ENCODE data around the gene TAF10.

- TF ChIP-seq, protein P1, sequence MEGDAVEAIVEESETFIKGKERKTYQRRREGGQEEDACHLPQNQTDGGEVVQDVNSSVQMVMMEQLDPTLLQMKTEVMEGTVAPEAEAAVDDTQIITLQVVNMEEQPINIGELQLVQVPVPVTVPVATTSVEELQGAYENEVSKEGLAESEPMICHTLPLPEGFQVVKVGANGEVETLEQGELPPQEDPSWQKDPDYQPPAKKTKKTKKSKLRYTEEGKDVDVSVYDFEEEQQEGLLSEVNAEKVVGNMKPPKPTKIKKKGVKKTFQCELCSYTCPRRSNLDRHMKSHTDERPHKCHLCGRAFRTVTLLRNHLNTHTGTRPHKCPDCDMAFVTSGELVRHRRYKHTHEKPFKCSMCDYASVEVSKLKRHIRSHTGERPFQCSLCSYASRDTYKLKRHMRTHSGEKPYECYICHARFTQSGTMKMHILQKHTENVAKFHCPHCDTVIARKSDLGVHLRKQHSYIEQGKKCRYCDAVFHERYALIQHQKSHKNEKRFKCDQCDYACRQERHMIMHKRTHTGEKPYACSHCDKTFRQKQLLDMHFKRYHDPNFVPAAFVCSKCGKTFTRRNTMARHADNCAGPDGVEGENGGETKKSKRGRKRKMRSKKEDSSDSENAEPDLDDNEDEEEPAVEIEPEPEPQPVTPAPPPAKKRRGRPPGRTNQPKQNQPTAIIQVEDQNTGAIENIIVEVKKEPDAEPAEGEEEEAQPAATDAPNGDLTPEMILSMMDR (IDR thresholded peaks at IDR 0.05): no peak
- no peak for TF ChIP-seq POLR2A (IDR thresholded peaks at IDR 0.05)
Measured at GRCh38 chr11:6653656-6654055, 41.6 kb upstream of the TAF10 start.
